DMS 273 (cell line): Measurements from ENCODE around the gene OTOF.
"Not testable (repeated sequence)": the region's sequence is repeated elsewhere in the genome, so short reads cannot be mapped to it uniquely, and the experiment has no call there.

Experiments used
- DNase-seq: peaks from one replicate; lab custom pipeline; 2025; ENCODE audit not compliant: unreplicated experiment; lab: John Stamatoyannopoulos, UW

The OTOF gene

DNA sequence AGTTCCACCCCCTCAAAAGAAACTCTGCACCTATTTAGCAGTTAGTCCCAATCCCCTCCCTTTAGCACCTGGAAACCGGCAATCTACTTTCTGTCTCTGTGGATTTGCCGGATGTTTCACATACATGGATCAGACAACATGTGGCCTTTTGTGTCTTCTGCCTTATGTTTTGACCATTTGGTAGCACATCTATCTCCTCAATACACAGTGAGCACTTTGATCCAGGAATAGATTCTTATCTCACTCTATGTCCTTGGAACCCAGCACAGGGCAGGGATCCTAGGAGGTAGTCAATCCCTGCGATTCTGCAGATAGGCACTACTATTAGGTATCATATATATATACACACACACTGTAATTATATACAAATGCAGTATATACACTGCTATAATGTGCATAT lies 3.8 kb upstream of the OTOF start:
- DNase-seq, result no peak

DNA sequence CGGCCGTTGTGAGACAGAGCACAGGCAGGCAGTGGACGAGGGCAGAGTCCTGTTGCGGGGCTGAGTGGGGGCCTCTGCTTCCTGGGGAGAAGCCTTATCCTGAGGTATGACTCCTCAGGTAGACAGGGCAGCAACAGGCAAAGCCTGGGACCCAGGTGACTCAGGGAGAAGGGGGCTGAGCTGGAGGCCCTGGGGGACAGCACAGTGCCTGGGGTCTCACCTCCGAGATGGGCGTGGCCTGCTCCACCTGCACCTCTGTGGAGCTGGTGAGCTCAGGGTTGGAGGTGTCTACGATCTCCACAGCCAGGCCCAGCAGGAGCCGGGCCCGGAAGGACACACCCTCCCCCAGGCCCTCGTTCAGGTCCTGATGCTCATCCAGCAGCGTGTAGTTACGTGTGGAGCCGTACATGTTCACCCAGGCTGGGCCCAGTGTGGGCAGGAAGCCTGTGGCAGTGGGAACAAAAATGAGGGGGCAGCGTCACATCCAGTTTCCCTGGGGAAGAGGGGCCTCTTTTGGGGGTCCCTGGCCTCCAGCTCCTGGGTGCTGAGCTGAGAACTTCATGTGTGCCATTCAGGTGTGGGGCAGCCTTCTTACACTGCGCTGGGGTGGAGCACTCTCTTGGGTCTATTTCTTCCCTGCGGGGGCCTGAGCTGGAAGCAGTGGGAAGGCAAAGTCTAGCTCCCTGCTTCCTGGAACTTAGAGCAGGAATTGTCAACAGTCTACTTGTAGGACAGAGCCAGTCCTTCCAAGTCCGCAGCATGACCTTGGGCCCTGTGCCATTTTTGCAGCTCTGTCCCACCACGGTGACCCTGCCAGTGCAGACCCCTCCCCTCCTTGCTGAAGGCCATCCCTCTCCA lies 2.9 kb upstream of the OTOF start:
- no peak for DNase-seq

DNA sequence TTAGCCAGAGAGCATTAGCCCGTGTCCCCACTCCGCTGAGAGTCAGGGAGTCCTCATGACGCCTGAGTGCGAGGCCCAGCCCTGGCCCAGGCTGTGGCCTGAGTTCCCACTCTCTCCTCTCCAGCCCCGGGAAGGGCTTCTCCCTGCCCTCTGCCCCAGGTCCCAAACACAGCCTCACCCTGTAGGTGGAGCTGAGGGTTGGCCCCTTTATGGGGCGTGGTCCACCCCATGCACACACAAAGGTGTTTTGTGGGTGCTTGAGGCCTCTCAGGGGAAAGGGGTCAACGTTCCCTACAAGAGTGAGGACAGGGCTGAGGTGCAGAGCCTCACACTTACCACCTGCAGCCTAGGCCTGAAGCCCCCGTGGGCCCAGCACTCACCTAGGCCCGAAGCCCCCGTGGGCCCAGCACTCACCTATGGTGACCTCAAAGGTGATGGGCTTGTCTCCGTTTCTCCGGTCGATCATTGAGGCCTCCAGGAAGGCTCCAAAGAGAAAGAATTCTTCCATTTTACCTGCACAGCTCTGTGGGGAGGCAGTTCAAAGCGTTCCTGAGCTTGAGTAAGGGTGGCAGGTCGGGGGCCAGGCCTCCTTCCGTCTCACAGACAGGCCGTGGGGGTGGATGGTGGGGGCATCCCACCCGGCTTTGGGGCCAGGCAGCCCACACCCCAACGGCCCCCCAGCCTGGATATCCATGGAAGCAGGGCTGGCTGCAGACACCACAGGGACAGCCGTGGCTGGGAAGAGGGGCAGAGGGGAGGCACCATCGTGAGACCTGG lies 2.1 kb upstream of the OTOF start:
- DNase-seq, result no peak

DNA sequence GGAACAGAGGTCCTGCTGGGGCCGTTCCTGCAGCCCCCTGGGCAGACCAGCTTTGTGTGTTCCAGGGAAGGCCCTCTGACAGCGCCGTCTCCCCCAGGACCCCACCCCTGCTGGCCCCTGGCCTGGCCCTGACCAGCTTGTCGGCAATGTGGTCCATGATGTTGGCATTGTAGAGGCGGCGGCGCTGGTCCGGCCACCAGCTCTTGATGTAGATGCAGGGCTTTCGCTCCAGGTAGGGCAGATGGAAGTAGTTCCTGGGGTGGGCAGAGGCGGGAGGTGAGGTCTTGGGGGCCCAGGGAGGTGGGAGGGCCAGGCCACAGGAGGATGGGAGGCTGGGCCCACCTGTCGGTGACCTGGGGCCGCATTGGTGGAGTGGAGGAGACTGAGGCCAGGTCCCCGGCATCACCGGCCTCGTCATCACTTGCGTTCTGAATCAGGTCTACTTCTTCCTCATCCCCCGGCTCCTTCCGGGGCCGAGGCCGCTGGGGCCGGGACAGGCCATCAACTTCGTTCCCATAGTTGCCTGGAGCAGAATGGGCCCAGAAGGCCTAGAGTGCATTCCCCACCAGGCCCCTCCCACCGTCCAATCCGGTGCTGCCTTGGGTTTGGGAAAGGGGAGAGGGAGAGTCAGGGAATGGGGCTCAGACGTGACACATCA lies 1.3 kb upstream of the OTOF start:
- DNase-seq, result no peak

DNA sequence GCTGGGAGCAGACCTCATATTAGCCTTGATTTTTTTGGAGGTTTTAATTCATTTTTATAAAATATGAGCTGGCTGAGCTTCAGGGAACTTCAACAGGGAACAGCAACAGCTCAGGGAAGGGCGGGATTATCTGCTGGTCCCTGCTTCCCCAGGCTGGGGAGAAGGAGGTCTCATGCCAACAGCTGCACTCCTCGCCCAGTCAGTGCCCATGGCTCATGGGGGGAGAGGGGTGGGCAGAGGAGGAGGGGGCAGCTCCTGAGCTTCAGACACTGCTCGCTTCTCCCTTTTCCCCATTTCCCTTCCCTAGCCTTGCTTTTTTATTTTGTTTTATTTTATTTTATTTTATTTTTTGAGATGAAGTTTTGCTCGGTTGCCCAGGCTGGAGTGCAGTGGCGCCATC lies 442 bp upstream of the OTOF start:
- no peak for DNase-seq

DNA sequence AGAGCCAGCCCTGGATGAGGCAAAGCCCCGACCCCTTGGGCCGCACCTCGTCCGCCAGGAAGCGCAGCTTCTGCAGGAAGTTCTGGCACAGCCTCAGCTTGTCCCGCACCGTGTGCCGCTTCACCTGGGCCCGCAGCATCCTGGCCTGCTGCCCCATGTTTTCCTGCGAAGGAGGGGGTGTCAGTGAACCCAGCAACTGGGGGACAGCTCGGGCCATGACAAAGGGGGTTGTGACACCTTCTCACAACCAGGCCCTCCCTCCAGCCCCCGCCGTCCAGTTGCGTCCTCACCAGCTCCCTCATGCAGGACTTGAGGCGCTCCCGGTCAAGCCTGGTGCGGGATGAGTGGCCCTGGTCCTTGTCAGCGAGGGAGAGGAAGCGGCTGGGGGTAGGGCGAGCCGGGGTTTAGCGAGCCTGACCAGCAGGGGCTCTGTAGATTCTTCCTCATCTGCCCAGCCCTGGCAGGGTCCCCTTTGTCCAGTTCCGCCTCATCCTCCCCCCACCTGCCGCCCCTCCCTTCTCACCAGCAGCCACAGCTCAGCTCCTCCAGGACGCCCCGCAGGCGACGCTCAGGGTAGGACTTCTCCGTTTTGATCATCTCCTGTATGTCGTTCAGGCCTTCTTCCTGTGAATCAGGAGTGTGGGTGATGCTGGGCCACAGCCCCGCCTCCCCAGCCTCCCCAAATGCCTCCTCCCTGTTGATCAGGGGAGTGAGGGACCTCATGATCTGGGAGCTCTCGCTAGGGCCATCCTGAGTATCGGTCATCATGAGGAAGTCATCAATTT lies 606 bp downstream of the OTOF start:
- DNase-seq, result no peak

DNA sequence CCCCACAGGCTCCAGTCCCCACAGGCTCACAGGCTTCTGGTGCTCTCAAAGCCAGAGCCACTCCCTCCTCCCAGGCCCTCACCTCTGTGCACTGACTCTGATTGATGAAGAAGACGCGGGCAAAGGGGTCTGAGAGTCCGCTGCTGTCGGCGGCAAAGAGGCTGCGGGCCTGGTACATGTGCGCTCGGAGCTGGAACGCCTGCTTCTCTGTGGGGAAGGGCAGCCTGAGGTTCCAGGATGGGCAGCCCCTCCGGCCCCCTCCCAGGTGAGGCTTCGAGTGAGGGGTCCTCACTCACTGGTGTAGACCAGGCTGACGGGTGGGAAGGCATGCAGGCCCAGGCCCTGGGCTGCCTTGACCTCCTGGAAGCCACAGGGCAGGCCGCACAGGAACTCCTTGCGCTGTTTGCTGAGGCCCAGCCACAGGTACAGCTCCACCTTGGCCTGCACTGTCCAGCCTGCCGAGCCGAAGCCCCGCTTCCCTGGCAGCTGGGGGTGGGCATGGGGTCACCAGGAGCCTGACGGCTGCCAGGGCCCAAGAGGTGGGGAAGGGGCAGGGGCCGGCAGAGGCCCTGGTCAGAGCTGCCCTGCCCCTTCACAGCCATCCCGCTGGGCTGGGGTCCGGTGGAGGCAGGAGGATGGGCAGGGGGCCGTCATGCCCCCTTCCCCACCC lies 2.0 kb downstream of the OTOF start:
- DNase-seq, result no peak

DNA sequence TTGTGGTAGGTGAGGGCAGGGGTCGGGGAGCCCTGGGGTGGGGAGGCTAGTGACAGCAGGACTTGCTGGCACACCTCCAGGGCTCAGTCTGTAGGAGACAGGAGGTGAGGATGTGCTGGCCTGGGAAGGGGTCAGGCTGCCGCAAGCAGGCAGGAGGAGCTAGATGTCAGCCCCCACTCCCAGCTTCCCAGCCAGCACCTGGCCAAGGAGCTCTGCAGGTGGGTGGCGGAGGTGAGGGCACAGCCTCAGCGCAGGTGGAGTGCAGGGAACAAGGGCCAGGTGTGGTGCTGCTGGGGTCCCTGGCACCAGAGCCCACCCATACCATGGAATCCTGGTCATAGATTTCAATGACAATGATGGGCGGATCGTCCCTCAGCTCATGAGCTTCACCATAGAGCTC lies 2.9 kb downstream of the OTOF start:
- DNase-seq, result peak; percentile 31

DNA sequence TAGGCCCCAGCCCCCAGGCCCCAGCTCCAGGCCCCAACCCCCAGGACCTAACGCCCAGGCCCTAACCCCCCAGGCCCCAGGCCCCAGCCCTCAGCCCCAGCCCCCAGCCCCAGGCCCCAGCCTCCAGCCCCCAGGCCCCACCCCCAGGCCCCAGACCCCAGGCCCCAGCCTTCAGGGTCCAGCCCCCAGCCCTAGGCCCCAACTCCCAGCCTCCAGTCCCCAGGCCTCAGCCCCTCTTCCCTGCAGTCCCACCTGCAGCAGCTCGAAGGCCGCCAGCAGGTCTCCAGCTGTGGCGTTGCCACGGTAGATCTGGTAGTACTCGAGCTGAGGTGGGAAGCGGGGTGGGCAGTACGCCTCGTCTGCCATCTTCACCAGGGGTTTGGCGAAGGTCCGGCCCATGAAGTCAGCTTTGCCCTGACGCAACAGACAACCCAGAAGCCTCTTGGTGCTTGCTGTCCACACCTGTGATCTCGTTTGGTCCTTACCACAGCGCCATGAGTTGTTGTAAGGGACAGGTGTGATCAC lies 3.6 kb downstream of the OTOF start:
- no peak for DNase-seq

DNA sequence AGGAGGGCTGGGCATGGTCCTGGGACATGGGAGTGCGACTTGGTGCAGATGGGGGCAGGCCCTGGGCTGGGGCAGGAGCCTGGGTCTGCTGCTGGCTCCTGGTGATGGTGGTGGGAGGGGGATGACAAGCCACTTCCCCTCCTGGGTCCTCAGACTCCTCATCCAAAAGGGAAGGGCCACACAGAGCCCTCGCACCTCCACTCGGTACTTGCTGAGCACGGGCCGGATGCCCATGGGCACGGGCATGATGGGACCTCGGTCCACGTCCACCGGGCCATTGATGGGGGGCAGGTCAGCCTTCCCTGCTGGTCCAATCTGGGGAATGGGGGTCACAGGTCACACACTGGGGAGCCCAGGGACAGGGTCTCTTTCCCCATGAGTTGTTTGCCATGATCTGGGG lies 4.1 kb downstream of the OTOF start:
- no peak for DNase-seq

DNA sequence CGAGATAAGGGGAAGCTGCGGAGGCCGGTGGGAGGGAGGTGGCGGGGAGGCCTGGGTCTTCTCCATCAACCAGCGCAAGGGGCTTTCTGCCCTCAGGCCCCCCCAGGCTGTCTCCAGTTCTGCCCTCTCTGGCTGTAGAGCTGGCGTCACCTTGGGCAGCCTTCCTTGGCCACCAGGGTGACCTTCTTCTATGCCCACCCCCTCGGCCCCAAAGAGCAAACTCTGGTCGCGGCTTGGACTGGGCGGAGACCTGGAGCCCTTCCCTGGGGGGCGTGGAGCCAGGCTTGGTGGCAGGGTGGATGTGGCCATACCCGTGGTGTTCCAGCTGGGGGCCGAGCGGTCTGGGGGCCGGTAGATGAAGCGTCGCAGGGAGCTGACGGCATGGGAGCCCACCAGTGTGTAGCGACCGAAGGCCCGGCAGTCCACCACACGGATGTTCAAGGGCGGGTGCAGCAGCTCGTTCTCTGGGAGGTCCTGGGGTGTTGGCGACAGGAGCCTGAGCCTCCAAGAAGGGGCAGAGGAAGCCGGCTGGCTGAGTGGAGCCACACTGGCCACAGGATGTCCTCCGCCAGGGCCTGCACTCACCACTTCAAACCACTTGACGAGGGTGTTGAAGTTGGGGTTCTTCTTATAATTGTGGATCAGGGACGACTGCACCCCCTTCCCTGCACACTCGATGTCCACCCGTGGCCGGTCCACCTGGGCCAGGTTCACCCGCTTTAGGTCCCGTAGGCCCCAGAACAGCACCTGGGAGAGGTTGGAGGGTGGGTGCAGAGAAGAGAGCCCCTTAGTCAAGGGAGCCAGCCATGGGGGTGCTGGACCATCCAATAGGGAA lies 4.9 kb downstream of the OTOF start:
- no peak for DNase-seq

DNA sequence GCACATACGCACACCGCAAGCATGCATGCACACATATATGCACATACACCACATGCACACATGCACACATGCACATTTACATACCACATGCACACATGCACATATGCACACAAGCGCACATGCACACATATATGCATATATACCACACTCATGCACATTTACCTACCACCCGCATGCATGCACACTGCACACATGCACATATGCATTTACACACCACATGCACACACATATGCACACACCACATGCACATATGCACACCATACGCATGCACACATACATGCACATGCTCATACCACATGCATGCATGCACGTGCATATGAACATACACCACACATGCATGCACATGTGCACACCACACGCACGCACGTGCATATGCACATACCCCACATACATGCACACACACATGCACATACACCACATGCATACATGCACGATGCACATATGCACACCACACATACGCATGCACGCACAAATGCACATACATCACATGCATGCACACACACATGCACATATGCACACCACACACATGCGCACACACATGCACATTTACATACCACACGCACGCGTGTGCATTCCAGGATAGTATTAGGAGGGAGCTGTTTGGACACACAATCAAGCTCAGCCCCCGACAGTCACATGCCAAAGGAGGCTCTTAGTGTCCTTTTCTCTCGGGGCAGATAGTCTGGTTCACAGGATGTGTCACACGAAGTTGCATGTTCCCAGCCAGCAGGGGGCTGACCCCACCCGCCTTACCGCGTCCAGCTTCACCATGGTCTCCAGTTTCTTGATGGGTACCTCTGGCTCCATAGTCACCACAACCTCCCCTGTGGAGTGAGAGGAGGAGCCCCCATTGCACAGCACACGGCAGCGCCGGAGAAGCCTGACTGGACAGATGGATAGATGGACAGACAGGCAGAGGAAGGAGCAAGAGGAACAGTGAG lies 5.9 kb downstream of the OTOF start:
- peak; percentile 41 for DNase-seq

DNA sequence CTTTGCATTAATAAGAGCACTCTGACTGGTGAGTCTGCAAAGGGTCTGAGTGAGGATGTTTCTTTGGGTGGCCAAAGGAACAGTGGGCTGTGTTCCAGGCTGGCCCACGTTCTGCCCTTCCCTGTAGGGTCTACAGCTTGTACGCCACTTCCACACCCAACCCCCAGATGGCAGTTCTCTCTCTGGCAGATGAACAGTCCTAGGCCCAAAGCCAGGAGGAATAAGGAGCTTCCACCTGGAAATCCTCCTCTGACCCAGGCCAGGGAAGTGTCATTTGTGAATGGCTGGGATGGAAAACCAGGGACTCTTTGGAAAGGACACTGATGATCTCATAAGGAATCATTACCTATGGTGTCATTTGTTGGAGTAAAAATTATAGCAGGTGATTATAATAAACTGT lies 6.6 kb downstream of the OTOF start:
- DNase-seq, result peak; percentile 88

DNA sequence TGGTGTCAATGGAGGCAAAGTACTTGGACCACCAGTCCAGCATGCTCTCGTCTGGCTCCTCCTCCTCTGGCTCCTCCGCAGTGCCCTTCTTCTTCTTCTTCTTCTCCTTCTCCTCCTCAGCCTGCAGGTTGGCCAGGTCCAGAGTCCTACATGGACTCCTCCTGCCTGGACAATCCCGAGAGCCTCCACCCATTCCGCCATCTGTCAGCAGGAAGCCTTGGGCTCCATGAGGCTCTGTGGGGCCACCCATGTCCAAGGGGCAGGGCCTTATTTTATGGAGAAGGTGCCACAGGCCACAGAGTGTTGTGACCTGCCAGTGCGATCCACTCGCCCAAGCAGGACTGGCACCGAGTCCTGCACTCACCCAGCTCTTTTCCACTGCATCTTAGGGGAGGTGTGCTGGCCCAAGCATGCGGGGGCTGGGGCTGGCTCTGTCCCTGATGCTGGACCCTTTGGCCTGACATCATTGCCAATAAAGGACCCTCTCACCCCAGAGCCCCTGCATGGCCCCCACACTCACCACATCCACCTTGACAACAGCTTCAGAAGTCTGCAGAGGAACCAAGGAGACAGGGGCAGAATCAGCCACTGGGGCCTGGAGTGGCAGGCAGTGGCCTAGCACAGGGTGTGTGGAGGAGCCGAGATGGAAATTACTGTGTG lies 7.2 kb downstream of the OTOF start:
- DNase-seq, result no peak

DNA sequence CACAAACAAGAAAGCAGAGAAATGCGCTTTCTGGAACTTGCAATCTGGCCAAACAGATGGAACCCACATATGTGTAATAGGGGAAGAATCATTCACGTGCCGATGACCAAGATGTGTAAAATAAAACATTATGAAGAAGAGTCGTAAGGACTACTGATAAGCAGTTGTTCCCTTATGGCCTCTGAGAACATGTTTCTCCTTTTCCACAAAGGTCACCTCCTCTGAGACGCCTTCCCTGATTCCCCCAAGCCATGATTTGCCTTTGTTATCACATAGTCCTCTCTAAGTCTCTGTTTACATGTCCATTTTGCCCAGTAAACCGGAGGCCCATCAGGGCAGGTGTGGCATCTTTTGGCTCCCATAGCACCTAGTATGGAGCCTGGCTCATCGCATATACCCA lies 8.0 kb downstream of the OTOF start:
- DNase-seq, result peak; percentile 40

DNA sequence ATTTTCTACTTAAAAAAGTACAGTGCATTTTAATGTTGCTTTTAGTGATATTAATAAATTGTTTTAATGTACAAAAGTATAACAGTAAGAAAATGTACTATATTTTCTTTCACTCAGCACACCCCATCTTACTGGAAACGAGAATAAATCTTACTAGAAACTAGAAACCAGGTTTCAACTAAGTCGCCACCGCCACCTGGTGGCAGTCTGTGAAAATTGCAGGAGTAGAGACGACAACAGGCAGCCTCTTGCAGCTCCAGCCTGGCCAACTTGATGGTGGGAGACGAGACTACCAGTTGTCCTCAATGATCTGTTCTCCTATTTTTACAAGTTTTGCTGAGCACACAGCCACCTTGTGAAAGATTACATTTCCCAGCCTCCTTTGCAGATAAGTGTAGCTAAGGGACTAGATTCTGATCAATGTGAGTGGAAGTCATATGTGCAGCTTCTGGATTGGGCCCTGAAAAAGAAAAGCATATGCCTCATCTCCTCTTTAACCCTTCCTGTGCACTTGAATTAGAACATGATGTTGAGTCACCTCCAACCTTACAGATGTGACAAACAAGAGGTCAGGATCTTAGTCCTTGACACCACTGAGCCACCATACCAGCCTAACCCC lies 8.7 kb downstream of the OTOF start:
- peak; percentile 91 for DNase-seq

DNA sequence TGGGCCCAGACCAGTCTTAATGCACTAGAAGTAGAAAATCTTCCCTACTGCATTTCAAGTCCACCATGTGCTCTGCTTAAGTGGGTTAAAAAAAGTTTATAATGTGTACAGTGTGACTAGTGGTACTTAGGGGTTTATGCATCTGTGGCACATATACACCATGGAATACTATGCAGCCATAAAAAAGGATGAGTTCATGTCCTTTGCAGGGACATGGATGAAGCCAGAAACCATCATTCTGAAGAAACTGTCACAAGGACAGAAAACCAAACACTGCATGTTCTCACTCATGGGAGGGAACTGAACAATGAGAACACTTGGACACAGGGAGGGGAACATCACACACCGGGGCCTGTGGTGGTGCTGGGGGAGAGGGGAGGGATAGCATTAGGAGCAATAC lies 9.4 kb downstream of the OTOF start:
- DNase-seq, result not testable (repeated sequence)
